ENCODE data around the gene SYT15.
"Not testable (repeated sequence)": the region's sequence is repeated elsewhere in the genome, so short reads cannot be mapped to it uniquely, and the experiment has no call there.

SYT15 gene

GRCh38 chr10:46565591-46566332, 13.2 kb upstream of the SYT15 start:
- peak; percentile 95 for TF ChIP-seq CTCF (IDR thresholded peaks at IDR 0.05; ENCODE audit: low read depth, low read length)
- peak; percentile 85 for DNase-seq (ENCODE audit: low read depth)
- H3K4me3 ChIP-seq (ENCODE audit: low read depth, low read length), result not testable (repeated sequence)

GRCh38 chr10:46567151-46567550, 11.8 kb upstream of the SYT15 start:
- not testable (repeated sequence) for DNase-seq (ENCODE audit: low read depth); H3K4me3 ChIP-seq (ENCODE audit: low read depth, low read length)

DNA sequence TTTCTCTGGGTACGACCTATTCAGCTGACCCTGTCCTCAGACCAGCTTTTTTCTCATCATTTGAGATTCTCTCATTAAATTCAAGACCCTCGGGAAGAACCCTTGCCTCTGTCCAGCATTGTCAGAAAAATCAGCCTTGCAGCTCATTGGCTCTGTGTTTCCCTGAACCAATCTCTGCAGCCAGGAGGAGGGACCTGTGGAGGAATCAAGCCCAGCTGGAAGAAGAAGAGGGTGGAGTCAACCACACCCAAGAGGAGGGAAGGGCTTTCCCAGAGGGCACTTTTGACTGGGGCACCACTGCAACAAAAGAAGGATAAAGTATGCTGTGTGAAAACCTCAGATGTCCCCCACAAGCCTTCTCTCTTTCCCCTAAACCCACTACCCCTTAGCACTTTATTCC, 8.3 kb upstream of the SYT15 start:
- not testable (repeated sequence) for DNase-seq (ENCODE audit: low read depth); H3K4me3 ChIP-seq (ENCODE audit: low read depth, low read length)

GRCh38 chr10:46572765-46573164, 6.2 kb upstream of the SYT15 start:
- not testable (repeated sequence) for H3K4me3 ChIP-seq (ENCODE audit: low read depth, low read length); DNase-seq (ENCODE audit: low read depth)

- not testable (repeated sequence) for DNase-seq (ENCODE audit: low read depth); H3K4me3 ChIP-seq (ENCODE audit: low read depth, low read length)
Observed at GRCh38 chr10:46573314-46573713, 5.6 kb upstream of the SYT15 start.

GRCh38 chr10:46573884-46574283, 5.0 kb upstream of the SYT15 start:
- not testable (repeated sequence) for DNase-seq (ENCODE audit: low read depth); H3K4me3 ChIP-seq (ENCODE audit: low read depth, low read length)

- not testable (repeated sequence) for DNase-seq (ENCODE audit: low read depth); H3K4me3 ChIP-seq (ENCODE audit: low read depth, low read length)
Observed at GRCh38 chr10:46577624-46578473, 1.1 kb upstream of the SYT15 start.

GRCh38 chr10:46579378-46579777, 450 bp downstream of the SYT15 start:
- not testable (repeated sequence) for H3K4me3 ChIP-seq (ENCODE audit: low read depth, low read length); DNase-seq (ENCODE audit: low read depth)

- DNase-seq (ENCODE audit: low read depth); H3K4me3 ChIP-seq (ENCODE audit: low read depth, low read length): not testable (repeated sequence)
Observed at GRCh38 chr10:46581997-46582396, 3.1 kb downstream of the SYT15 start.

DNA sequence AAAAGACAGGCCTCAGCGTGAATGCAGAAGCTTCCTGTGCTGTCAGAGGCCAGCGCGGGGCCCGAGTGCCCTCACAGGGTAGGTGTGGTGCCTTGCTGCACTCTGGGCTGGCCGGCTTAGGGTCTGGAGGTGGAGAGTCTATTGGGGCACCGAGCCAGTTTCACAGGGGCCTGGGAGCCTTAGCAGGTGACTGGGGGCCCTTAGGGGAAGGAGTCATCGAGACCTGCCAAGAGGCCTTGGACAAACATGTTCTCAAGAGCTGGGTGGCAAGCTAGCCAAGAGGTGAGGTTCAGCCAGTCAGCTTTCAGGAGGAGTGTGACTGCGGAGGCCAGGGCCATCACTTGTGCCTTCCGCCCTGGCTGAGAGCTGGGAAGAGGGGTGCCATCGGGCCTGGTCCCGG, 3.6 kb downstream of the SYT15 start:
- not testable (repeated sequence) for DNase-seq (ENCODE audit: low read depth); H3K4me3 ChIP-seq (ENCODE audit: low read depth, low read length)

DNA sequence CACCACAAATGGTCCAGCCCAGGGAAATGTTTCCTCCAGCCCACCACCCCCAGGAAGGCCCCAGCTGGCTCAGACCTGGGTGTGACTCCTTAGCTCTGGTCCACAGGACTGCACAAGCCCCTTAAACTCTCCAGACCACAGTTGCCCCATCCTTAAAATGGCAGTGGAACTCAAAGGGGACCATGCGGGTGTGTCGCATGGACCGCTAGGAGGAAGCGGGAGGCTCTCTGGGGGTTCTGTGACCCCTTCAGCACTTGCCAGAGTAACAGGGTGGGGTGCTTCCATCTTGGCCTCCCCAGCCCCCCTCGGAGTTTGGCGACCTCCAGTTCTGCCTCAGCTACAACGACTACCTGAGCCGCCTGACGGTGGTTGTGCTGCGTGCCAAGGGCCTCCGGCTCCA, 5.3 kb downstream of the SYT15 start:
- DNase-seq (ENCODE audit: low read depth); H3K4me3 ChIP-seq (ENCODE audit: low read depth, low read length): not testable (repeated sequence)

DNA sequence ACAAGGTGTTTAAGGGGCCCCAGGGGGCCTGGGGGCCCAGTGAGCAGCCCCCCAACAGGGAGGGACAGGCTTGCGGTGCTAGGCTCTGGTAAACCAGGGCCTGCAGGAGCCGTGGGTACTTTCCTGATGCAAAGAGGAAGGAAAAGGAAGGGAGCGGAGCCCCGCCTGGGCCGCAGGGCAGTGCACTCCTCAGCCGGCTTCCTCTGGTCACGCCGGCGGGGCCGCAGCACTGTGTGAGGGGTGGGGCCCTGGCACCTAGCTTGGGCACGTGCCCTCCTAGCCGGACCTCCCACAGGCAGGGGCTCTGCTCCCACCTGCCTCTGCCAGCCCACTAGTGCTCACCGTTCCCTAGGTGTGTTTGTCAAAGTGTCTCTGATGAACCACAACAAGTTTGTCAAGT, 6.3 kb downstream of the SYT15 start:
- H3K4me3 ChIP-seq (ENCODE audit: low read depth, low read length); DNase-seq (ENCODE audit: low read depth): not testable (repeated sequence)

GRCh38 chr10:46587546-46587945, 8.6 kb downstream of the SYT15 start:
- not testable (repeated sequence) for DNase-seq (ENCODE audit: low read depth); H3K4me3 ChIP-seq (ENCODE audit: low read depth, low read length)

GRCh38 chr10:46588221-46588620, 9.3 kb downstream of the SYT15 start:
- not testable (repeated sequence) for DNase-seq (ENCODE audit: low read depth); H3K4me3 ChIP-seq (ENCODE audit: low read depth, low read length)

DNA sequence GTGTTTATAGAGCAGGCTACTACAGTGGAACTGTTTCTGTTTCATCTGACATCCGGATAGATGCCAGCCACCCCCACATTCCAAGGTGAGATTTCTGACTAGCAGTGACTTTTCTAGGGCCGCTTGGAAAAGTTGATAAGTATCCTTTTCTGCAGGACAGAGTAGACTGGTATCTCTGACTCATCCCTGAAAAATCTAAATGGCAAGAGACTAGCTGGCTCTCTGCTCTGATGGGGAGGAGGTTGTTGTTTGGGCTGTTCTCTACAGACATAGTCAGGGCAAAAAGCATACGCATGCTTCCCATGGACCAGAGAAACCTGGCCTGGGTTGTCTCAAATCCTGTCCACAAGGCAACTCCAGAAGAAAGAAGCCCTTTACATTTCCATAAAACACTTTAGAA, 10.7 kb downstream of the SYT15 start:
- not testable (repeated sequence) for DNase-seq (ENCODE audit: low read depth); H3K4me3 ChIP-seq (ENCODE audit: low read depth, low read length)

GRCh38 chr10:46591053-46591452, 12.1 kb downstream of the SYT15 start:
- not testable (repeated sequence) for DNase-seq (ENCODE audit: low read depth); H3K4me3 ChIP-seq (ENCODE audit: low read depth, low read length)

- not testable (repeated sequence) for DNase-seq (ENCODE audit: low read depth); H3K4me3 ChIP-seq (ENCODE audit: low read depth, low read length)
Observed at GRCh38 chr10:46593307-46593706, 14.4 kb downstream of the SYT15 start.

GRCh38 chr10:46594453-46595063, 15.6 kb downstream of the SYT15 start:
- H3K4me3 ChIP-seq (ENCODE audit: low read depth, low read length); DNase-seq (ENCODE audit: low read depth): not testable (repeated sequence)

Measured in NB4 (cell line).